Measurements from ENCODE around the gene NDST1.

The NDST1 gene

DNA sequence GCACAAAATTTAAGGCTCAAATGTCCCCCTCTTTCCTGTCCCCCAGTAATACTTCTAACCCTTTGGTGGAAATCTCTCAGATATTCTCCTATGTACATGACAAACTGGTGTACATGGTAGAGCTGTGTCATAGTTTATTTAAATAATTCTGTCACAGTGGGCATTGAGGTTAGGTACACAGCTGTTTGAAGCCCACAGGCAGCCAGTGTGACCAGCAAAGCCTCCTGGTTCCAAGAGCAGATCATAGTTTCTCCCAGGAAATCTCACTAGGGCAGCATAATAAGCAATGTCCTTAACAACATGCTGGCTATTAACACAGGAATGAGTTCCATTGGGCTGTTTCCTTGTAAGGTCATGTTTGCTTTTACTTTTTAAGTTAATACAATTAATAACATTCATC, 63.9 kb downstream of the NDST1 start:
- DNase-seq, result no peak
- Histone ChIP-seq H3K4me3 (no peak overlapping the region), H3K27ac (no peak overlapping the region), H3K9me3 (no peaks in the 10 kb centered on the region), H3K27me3 (no peaks in the 10 kb centered on the region), H3K4me1 (no peaks in the 10 kb centered on the region), H3K36me3 (no peaks in the 10 kb centered on the region)
- intact Hi-C loops (cut with DNase I; ENCODE audit: low total_unique reads), result no loop called here
- TF ChIP-seq CTCF (IDR thresholded peaks at IDR 0.05), result no peak

- H3K4me1 ChIP-seq, result no peaks in the 10 kb centered on the region
- no peak overlapping the region for H3K4me3 ChIP-seq
- no peak overlapping the region for H3K27ac ChIP-seq
- H3K36me3 ChIP-seq, result no peaks in the 10 kb centered on the region
- DNase-seq, result no peak
- intact Hi-C loops (cut with DNase I; ENCODE audit: low total_unique reads), result no loop called here
- H3K9me3 ChIP-seq, result no peaks in the 10 kb centered on the region
- no peaks in the 10 kb centered on the region for H3K27me3 ChIP-seq
- TF ChIP-seq CTCF (IDR thresholded peaks at IDR 0.05), result no peak
Measured at GRCh38 chr5:150573216-150573615, 65.3 kb downstream of the NDST1 start.

- Histone ChIP-seq H3K4me3 (no peak overlapping the region), H3K9me3 (no peaks in the 10 kb centered on the region), H3K27me3 (no peaks in the 10 kb centered on the region), H3K4me1 (no peaks in the 10 kb centered on the region), H3K27ac (no peak overlapping the region), H3K36me3 (no peaks in the 10 kb centered on the region)
- TF ChIP-seq CTCF (IDR thresholded peaks at IDR 0.05), result no peak
- DNase-seq, result peak in 1 of 2 donors; percentile 51
- intact Hi-C loops (cut with DNase I; ENCODE audit: low total_unique reads), result no loop called here
Measured at GRCh38 chr5:150573867-150574817, 66.2 kb downstream of the NDST1 start.

DNA sequence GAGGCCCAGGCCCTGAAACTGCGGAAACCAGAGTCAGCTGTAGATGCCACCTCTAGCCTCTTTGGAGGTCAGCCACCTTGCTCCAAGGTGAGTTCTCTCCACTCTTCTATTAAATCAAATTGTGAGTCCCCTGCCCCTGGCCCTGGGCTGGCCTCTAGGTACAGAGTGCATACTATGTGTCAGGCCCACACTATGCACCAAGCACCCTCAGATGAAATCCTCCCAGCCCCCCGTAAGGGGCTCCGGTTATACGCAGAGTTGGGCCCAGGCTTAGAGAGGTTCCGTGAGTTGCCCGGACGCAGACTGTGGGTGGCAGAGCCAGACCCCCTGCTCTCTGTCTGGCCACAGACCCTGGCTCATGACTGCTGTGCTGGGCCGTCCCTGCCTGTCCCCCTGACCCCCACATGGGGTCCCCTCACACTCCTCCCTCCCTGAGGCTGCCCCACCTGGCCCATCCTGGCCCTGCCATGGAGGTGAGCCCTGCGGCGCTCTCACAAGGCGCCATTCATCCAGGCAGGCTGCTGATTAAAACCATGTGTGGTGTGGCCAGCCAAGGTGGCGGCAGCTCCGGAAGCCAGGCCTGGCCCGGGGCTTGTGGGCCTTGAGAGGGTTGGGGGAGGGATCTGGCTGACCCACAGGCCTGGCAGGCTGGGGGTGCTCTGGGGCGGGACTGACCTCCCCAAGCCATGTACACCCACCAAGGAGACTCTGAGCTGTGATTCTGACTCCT, 67.1 kb downstream of the NDST1 start:
- no peak overlapping the region for H3K4me3 ChIP-seq
- H3K27ac ChIP-seq, result no peak overlapping the region
- no peaks in the 10 kb centered on the region for H3K36me3 ChIP-seq
- peak in 1 of 2 donors; percentile 45 for DNase-seq
- H3K4me1 ChIP-seq, result no peaks in the 10 kb centered on the region
- no peak for TF ChIP-seq CTCF (IDR thresholded peaks at IDR 0.05)
- no peaks in the 10 kb centered on the region for H3K27me3 ChIP-seq
- H3K9me3 ChIP-seq, result no peaks in the 10 kb centered on the region
- intact Hi-C loops (cut with DNase I; ENCODE audit: low total_unique reads), result no loop called here

DNA sequence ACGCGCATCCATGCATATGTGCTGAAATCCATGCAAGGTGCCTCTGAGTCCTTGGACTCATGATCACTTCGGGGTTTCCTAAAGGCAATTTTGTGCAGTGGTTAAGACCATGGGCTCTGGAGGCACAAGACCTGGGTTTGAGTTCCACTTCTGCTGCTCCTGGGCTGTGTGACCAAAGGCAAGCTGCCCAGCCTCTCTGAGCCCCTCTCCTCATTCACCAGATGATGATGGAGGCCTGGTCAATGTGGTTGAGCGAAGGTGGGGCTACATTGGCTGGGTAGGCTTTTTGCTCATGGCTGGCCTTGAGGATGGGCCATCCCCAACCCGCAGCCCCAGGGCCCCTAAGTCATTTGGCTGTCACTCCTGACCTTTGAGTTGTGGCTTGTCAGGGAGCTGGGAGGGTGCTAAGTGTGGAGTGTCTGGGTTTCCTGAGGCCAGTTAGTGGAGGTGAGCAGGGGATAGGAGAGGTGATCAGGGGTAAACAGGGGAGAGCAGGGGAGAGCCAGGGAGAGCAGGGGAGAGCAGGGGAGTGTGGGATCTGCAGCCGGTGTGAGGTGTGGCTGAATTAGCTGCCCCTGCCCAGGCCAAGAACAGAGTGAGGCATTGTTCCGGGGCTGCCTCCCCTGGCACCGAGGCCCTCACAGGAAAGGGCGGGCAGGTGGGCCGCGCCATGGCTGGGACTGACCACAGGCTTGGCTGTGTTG, 68.0 kb downstream of the NDST1 start:
- H3K27me3 ChIP-seq, result no peaks in the 10 kb centered on the region
- no peak overlapping the region for H3K4me3 ChIP-seq
- H3K9me3 ChIP-seq, result no peaks in the 10 kb centered on the region
- no peaks in the 10 kb centered on the region for H3K4me1 ChIP-seq
- intact Hi-C loops (cut with DNase I; ENCODE audit: low total_unique reads), result no loop called here
- H3K36me3 ChIP-seq, result no peaks in the 10 kb centered on the region
- no peak overlapping the region for H3K27ac ChIP-seq
- DNase-seq, result peak in 1 of 2 donors; percentile 31
- no peak for TF ChIP-seq CTCF (IDR thresholded peaks at IDR 0.05)

Measured in tibial artery (tissue), 4 donors.